Measurements from ENCODE around the gene RER1.

Gene RER1

GRCh38 chr1:2389644-2390043, 2.0 kb upstream of the RER1 start:
- no peak for DNase-seq (ENCODE audit: low read depth in 2 of 2)

GRCh38 chr1:2391931-2392509, 379 bp downstream of the RER1 start:
- no peak for DNase-seq (ENCODE audit: low read depth in 2 of 2)

GRCh38 chr1:2392686-2393085, 1.0 kb downstream of the RER1 start:
- no peak for DNase-seq (ENCODE audit: low read depth in 2 of 2)

- DNase-seq (ENCODE audit: low read depth in 2 of 2) = no peak
These were observed 1.8 kb downstream of the RER1 start for GRCh38 chr1:2393471-2393877.

GRCh38 chr1:2394220-2394619, 2.6 kb downstream of the RER1 start:
- DNase-seq (ENCODE audit: low read depth in 2 of 2) = no peak

DNA sequence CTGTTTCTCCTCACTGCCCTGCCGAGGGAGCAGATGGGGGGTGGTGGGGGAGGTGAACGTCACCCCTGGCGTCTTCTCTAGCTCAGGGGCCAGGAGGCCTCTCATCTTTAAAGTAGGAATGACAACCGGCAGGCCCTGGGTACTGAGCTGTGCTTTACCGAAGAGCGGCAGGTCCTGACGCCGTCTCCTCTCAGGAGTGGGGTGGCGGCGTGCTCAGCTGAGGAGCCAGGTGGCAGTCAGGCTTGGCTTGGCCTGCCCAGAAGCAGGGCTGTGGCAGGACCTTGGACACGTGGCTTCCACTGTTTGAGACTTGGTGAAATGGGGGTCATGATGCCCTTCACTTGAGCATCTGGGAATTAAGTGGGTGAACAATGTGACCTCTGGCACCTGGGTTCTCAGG, 3.1 kb downstream of the RER1 start:
- no peak for DNase-seq (ENCODE audit: low read depth in 2 of 2)

DNA sequence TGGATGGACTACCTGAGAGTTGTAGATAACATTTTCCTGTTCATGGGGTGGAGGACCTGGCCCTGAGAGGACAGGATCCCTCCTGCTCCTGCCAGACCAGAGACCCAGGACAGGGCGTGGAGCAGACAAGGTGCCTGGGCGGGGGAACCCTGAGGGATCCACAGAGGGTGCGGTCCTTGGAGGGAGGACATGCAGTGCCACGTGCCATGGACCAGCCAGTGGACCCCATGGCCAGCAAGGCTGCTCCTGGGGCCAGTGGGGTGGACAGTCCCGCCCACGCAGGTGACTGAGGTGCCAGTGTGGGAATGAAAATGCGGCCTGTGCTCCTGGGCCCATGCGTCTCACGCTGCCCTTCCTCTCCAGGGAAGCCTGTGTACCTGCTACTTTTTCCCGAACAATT, 3.6 kb downstream of the RER1 start:
- DNase-seq (ENCODE audit: low read depth in 2 of 2) = no peak

- DNase-seq (ENCODE audit: low read depth in 2 of 2) = no peak
These were observed 4.4 kb downstream of the RER1 start for GRCh38 chr1:2396059-2396458.

GRCh38 chr1:2396476-2396875, 4.8 kb downstream of the RER1 start:
- no peak for DNase-seq (ENCODE audit: low read depth in 2 of 2)

GRCh38 chr1:2397007-2397679, 5.5 kb downstream of the RER1 start:
- no peak for DNase-seq (ENCODE audit: low read depth in 2 of 2)

GRCh38 chr1:2398871-2399270, 7.2 kb downstream of the RER1 start:
- DNase-seq (ENCODE audit: low read depth in 2 of 2) = no peak

DNA sequence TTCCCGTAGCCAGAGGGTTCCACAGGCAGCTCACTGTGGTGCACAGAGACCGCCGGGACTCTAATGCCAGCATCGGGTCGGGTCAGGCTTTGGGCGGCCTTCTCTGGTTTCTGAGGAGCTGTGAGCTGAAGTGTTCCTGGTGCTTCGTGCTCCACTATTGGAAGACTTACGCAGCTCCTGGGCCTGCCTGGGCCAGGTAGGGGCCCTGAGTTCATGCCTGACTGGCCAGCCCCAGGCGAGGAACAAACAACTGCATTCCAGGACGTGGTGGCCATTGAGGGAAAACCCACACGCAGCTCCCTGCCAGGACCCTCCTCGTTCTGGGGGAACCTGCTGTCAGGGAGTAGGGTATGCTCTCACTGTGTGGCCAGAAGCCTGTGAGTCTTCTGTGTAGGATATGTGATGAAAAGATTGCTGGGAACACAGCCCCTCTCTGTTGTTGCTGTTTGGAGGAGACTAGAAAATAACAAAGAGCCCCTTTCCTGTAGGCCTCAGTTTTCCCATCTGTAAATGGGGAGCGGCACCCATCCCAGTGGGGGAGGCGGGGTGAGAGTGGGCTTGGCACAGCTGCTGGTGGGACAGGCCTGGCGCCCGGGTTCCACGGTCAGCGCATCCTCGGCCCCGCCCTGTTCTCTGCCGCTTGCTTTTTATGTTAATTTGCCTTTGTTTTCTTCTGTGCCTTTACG, 8.4 kb downstream of the RER1 start:
- DNase-seq (ENCODE audit: low read depth in 2 of 2) = no peak

DNA sequence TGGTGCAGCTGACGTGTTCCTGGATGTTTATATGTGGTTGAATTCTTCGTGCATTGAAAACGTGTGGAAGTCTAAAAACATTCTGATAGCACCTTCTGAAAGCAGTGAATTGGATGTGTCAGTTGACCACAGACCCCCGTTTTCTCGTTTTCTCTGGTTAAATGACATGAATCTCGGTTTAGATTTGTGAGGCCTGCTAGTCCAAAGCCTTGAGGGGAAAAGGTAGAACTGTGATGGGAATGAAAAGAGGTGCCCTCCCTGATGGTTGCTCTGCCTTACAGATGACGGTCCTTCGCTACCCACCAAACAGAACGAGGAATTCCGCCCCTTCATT, 8.9 kb downstream of the RER1 start:
- DNase-seq (ENCODE audit: low read depth in 2 of 2) = no peak

DNA sequence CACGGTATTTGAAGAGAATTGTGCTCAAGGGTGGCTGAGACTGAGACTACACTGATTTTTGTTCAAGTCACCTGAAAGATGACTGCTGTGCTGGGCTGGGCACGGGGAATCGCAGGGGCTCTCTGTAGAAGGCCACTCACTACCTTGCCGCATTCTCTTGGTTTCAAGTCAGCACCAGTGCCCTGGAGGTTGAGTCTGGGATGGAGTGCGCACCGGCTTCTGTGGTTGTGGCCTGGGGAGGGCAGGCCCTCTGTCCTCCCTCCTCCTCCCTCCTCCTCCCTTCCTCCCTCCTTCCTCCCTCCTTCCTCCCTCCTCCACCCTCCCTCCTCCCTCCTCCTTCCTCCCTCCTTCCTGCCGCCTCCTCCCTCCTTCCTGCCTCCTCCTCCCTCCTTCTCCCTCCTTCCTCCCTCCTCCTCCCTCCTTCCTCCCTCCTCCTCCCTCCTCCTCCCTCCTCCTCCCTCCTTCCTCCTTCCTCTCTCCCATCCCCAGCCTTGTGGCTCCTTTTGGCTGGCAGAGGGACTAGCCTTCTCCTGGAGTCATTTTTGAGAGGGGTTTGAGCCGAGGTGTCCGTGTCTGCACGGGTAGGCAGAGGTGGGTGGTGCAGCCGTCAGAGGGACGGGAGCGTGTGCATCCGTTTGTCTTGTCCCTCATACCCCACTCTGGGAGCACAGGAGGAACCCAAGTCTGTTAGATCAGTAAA, 9.5 kb downstream of the RER1 start:
- no peak for DNase-seq (ENCODE audit: low read depth in 2 of 2)

- DNase-seq (ENCODE audit: low read depth in 2 of 2) = no peak
These were observed 10.8 kb downstream of the RER1 start for GRCh38 chr1:2402420-2402819.

GRCh38 chr1:2403273-2403672, 11.6 kb downstream of the RER1 start:
- DNase-seq (ENCODE audit: low read depth in 2 of 2) = no peak

- DNase-seq (ENCODE audit: low read depth in 2 of 2) = no peak
These were observed 12.7 kb downstream of the RER1 start for GRCh38 chr1:2404142-2404889.

DNA sequence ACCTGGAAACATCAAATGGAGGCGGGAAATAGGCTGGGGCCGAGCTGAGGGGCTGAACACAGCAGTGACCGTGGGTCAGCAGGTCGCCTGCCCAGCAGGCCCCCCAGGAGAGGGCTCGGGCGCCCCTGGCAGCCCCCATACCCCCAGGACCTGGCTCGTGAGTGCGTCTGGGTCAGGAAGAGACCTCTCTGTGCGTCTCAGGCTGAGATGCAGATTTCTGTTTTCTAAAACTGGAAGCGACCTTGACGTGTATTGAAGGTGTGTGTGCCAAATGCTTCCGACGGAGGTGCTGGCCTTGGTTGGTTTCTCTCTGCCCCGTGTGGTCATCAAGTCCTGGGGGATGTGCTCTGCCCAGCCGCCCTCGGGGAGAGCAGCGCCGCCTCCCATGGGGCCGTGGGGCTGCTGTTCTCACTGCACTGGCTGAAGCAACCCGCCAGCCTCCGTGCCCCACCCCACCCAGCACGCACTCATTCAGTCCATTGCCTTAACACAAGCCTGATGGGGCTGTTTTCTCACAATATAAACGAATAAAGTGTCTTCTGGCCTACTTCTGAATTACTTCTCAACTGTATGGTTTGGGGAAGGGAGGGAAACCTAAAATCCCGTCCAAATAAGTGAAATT, 13.4 kb downstream of the RER1 start:
- DNase-seq (ENCODE audit: low read depth in 2 of 2) = no peak

GRCh38 chr1:2405588-2406295, 14.1 kb downstream of the RER1 start:
- no peak for DNase-seq (ENCODE audit: low read depth in 2 of 2)

GRCh38 chr1:2406451-2407041, 14.9 kb downstream of the RER1 start:
- no peak for DNase-seq (ENCODE audit: low read depth in 2 of 2)
